Suppressor macrophage (primary cell): ENCODE results near the gene DENND6B.
"Not testable (repeated sequence)": the region's sequence is repeated elsewhere in the genome, so short reads cannot be mapped to it uniquely, and the experiment has no call there.

ENCODE experiments used
- DNase-seq, 4 experiments: peaks; one replicate each; pipeline ENCODE4 v3.0.0-alpha.2; 2020 to 2022

The DENND6B gene

DNA sequence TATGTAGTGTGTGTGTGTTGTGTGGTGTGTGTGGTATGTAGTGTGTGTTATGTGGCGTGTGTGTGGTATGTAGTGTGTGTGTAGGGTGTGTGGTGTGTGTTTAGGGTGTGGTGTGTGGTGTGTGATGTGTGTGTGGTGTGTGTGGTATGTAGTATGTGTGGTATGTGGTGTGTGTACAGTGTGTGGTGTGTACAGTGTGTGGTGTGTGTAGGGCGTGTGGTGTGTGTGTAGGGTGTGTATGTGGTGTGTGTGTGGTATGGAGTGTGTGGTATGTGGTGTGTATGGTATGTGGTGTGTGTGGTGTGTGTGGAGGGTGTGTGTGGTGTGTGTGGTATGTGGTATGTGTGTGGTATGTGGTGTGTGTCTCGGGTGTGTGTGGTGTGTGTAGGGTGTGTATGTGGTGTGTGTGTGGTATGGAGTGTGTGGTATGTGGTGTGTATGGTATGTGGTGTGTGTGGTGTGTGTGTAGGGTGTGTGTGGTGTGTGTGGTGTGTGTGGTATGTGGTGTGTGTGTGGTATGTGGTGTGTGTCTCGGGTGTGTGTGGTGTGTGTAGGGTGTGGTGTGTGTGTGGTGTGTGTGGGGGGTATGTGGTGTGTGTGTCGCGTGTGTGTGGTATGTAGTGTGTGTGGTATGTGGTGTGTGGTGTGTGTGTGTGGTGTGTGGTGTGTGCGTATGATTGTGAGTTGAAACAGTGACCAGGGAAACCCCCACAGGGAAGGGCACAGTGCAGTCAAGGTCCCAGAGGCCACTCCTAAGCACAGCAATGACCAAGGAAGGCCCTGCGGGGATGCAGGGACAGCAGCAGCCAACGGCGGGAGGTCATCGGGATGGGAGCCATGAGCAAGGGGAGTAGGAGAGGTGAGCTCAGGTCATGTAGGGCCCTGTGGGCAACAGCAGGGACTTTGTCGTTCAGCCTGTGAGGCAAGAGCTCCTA is 13.4 kb upstream of the DENND6B start:
- peak in 1 of 4 experiments; percentile 10 for DNase-seq

- DNase-seq, result no peak
Observed at GRCh38 chr22:50338860-50339462, 12.1 kb upstream of the DENND6B start.

DNA sequence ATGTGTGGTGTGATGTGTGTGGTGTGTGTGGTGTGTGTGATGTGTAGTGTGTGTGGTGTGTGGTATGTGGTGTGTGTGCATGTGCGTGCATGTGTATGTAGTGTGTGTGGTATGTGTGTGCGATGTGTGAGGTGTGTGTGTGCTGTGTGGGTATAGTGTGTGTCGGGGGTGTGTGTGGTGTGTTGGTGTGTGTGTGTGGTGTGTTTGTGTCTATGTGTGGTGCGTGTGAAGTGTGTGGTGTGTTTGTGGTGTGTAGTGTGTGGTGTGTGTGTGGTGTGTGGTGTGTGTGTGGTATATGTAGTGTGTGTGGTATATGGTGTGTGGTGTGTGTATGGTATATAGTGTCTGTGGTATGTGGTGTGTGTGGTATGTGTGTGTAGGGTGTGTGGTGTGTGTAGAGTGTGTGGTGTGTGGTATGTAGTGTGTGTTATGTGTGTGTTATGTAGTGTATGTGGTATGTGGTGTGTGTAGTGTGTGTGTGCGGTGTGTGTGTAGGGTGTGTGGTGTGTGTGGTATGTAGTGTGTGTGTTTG is 11.3 kb upstream of the DENND6B start:
- no peak for DNase-seq

DNA sequence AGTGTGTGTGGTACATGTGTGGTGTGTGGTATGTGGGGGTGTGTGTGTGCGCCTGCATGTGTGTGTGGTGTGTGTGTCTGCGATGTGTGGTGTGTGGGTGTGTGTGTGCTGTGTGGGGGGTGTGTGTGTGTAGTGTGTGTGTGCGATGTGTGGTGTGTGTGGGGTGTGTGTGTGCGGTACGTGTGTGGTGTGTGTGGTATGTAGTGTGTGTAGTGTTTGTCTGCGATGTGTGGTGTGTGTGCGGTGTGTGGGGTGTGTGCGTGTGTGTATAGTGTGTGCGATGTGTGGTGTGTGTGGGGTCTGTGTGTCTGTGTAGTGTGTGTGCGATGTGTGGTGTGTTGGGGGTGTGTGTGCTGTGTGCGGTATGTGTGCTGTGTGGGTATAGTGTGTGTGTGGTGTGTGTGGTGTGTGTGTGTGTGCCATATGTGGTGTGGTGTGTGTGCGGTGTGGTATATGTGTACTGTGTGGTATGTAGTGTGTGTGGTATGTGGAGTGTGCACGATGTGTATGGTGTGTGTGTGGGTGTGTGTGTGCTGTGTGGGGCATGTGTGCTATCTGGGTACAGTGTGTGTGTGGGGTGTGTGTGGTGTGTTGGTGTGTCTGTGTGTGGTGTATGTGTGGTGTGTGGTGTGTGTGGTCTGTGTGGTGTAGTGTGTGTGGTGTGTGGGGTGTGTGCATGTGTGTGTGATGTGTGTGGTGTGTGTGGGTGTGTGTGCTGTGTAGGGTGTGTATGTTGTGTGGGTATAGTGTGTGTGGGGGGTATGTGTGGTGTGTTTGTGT is 10.6 kb upstream of the DENND6B start:
- no peak for DNase-seq

GRCh38 chr22:50334433-50334832 is 7.6 kb upstream of the DENND6B start:
- DNase-seq, result not testable (repeated sequence)

DNA sequence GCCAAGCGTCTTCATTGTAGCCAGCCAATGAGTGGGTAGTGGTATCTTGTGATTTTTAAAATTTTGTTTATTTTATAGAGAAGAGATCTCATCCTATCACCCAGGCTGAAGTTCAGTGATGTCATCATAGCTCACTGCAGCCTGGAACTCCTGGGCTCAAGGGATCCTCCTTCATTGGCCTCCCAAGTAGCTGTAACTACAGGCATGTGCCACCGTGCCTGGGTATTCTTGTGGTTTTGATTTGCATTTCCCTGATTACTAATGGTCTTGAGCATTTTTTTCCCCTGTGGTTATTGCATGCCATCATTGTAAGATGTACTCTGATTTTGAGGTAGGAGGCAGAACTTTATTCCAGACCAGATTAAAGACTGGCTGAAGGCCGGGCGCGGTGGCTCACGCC is 2.4 kb upstream of the DENND6B start:
- DNase-seq, result peak in 1 of 4 experiments; percentile 32

DNA sequence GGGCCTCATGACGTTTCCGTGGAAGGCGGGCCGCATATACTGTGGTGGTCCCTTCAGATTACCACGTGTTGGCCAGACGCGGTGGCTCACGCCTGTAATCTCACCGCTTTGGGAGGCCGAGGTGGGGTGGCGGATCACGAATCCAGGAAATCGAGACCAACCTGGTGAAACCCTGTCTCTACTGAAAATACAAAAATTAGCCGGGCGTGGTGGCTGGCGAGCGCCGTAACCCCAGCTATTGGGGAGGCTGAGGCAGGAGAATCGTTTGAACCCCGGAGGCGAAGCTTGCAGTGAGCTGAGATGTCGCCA is 853 bp upstream of the DENND6B start:
- DNase-seq, result no peak

DNA sequence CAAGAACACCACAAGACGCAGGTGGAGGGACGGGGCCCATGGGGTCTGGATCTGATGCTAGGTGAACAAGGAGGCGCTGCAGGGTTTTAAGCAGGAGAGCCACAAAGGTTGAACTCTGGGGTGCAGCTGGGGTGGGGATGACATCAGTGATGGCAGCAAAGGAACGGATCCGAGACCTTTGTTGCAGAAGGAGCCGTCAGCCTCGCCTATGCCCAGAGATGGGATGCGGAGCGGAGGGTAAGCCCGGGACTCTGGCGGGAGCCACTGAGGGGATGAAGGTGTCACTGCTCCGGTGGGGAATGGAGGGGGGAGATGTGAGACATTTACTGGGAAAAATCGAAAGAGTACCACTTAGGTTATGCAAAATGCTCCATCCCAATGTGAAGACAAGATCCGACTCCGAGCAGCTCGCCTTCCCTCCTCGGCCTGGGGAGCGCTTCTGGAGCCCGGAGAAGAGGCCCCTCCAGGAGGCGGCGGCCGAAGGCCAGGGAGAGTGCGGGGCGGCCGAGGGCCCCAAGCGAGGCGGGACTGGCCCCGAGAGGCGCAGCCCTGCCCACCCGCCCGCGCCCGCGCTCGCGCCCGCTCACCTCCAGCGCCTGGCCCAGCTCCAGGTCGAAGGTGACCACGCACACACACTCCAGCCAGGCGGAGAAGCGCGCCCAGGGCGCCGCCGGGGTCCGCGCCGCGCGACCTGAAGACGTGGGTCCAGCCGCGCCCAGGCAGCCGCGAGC is 422 bp downstream of the DENND6B start:
- DNase-seq, result no peak

DNA sequence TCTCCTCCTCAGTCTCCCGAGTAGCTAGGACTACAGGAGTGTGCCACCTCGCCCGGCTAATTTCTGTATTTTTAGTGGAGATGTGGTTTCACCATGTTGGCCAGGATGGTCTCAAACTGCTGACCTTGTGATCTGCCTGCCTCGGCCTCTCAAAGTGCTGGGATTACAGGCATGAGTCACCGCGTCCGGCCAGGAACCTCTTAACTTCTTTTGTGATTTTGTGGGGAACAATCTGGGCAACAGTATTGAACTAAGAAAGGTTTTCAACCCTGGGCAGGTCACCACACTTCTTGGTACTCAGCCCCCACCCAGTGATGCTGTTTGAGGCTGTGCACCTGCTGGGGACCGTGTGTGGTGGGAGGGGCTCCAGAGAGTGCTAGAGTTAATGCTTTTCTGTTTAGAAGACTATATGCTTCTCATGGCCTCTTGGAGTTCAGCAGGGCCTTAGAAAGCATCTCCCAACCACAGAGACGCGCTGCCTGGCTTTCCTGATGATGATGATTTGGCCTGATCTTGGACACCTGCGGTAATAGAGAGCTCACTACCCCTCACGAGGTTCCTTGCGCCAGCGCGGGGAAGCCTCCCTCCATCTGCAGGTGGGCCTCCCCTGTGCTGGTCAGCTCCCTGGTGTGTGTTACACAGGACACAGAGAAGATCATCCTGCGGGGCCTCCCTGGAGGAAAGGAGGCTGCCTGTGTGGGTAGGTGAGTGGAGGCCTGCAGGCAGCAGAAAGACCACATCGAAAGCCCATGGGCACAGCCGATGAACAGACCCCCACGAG is 1.2 kb downstream of the DENND6B start:
- peak in 1 of 4 experiments; percentile 25 for DNase-seq

DNA sequence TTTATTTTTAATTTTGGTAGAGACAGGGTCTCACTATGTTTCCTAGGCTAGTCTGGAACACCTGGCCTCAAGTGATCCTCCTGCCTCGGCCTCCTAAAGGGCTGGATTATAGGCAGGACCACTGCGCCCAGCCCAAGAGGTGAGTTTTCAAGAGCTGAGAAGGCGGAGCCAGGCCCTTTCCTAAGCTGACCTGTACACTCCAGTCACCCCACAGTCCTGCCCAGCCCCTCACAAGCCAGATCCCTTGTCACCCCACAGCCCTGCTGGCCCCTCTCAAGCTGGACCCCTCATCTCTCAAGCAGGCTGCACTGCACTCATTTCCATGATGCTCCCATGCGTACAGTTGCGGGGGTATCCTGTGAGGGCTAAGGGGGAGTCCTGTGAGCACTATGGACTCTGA is 2.9 kb downstream of the DENND6B start:
- no peak for DNase-seq

- DNase-seq, result not testable (repeated sequence)
Observed at GRCh38 chr22:50322382-50323104, 4.3 kb downstream of the DENND6B start.

GRCh38 chr22:50320671-50321325 is 6.0 kb downstream of the DENND6B start:
- no peak for DNase-seq

- no peak for DNase-seq
Observed at GRCh38 chr22:50320116-50320515, 6.7 kb downstream of the DENND6B start.

- DNase-seq, result no peak
Observed at GRCh38 chr22:50319503-50319951, 7.3 kb downstream of the DENND6B start.

DNA sequence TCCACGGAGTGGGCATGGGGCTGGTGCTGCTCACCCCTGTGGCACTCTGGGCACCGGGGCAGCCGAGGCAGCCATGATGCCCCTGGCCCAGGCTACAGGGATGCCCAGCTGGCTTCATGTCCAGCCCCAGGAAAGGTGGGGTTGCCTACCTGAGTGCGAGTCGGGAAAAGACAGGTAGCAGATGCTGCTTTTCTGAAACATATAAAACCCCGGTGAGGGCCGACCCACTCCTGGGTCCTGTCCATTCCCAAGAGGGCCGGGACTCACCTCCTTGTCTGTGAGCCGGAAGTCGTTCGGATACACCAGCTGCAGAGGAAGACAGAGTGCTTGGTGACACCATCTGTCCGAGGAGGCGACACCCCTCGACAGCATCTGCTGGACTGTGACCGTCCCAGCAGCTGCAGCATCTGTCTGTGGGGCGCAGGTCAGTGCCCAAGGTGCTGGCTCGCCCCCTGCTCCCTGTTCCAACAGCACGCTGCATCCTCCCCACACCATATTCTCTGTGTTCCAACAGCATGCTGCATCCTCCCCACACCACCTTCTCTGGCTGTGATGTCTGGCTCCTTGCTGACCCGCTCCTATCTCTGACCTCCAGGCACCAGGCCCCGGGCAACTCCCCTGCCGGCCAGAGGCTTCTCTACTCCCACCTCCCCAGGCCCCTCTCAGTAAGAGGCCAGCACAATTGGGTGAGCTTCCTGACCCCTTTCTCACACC is 8.0 kb downstream of the DENND6B start:
- no peak for DNase-seq

GRCh38 chr22:50318356-50318697 is 8.5 kb downstream of the DENND6B start:
- DNase-seq, result no peak

- no peak for DNase-seq
Observed at GRCh38 chr22:50317674-50318073, 9.1 kb downstream of the DENND6B start.

- DNase-seq, result no peak
Observed at GRCh38 chr22:50317178-50317577, 9.6 kb downstream of the DENND6B start.
